Adipocyte (in vitro differentiated cells): Measurements from ENCODE around the gene DLEU7.

Source experiments
- DNase-seq: peaks from one replicate; pipeline ENCODE4 v3.0.0-alpha.2; 2015; ENCODE audit warnings: low read depth
- H3K27me3 ChIP-seq: replicated peaks from 2 replicates; pipeline ENCODE4 v1.7.0; 2013; ENCODE audit warnings: mild to moderate bottlenecking, low read length, moderate library complexity; ENCODE audit not compliant: control insufficient read depth, insufficient read depth
- H3K36me3 ChIP-seq: 2 replicates; pipeline ENCODE4 v1.7.0; 2013; ENCODE audit warnings: low read length, mild to moderate bottlenecking, moderate library complexity; ENCODE audit not compliant: control insufficient read depth, insufficient read depth, severe bottlenecking
- H3K4me1 ChIP-seq: 2 replicates; pipeline ENCODE4 v1.7.0; 2013; ENCODE audit warnings: mild to moderate bottlenecking, low read length, moderate library complexity; ENCODE audit not compliant: control insufficient read depth, insufficient read depth
- H3K4me3 ChIP-seq: 2 replicates; pipeline ENCODE4 v1.7.0; 2013; ENCODE audit warnings: mild to moderate bottlenecking, low read length, moderate library complexity
- H3K9ac ChIP-seq: 2 replicates; pipeline ENCODE4 v1.7.0; 2013; ENCODE audit warnings: mild to moderate bottlenecking, low read length, moderate library complexity
- H3K9me3 ChIP-seq: 2 replicates; pipeline ENCODE4 v1.7.0; 2013; ENCODE audit warnings: mild to moderate bottlenecking, low read length, moderate library complexity; ENCODE audit not compliant: control insufficient read depth

The DLEU7 gene

DNA sequence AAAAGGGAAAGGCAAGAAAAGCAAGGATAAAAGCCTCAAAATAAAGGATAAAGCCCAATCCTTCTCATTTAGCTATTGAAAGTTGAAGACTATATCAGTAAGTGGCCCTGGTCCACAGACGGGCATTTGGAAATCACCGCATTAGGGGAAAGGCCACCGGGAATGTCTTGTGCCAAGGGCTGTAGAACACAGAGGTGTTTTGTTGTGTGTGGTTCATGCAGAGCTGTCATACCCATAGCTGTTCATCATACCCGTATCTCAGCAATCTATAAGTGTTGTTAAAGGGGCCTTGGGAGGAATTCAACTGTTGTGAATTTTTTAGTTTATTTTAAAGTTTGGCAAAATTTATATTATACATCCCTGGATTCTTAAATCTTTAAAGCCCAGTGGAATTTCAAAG lies 33.0 kb downstream of the DLEU7 start:
- Histone ChIP-seq H3K4me1 (peaks cover 3% of the 10 kb centered on the region), H3K9me3 (peaks cover 8% of the 10 kb centered on the region), H3K9ac (no peak overlapping the region), H3K27me3 (no peaks in the 10 kb centered on the region), H3K4me3 (no peak overlapping the region), H3K36me3 (no peaks in the 10 kb centered on the region)
- no peak for DNase-seq

DNA sequence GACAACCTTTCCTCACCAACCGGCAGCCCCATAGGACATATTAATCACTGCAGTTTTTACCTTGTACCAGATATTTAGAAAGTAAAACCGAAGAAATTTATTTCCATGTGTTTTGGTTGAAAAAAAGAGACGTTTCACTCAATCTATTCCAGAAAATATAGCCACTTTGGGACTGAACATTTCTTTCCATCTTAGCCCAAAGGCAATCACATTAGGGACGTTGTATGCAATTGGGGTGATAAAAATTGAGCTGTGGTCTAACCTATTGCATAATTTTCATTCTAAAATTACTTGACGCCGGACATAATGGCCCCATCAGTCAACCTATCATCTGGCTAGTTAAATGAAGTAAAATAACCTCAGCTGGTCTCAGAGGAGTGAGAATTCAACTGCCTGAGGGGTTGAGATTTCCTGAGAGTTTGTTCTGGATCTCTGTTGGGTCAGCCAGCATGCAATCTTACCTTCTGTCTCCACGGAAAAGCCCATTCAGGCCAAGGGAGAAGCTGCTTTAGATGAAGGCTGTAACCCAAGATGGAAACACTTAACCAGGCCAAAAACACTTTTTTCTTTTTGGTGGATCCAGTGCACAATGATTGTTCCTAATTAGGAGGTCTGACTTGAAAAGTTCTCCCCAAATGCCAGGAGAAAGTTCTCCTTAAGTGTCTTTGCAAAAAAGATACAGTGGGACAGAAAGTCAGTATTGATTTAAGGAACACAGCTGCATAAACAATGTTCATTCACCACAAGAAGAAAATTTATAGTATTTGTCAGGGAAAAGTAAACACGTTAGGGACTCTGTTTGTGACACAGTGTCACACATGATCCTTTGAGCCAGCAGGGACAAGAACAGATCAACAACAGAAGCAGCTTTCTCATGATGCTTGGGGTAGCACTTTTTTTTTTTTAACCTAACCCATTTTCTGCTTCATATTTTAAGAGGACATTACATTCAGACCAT lies 34.1 kb downstream of the DLEU7 start:
- peaks cover 3% of the 10 kb centered on the region for H3K4me1 ChIP-seq
- H3K27me3 ChIP-seq: no peaks in the 10 kb centered on the region
- DNase-seq: no peak
- peaks cover 14% of the 10 kb centered on the region for H3K9me3 ChIP-seq
- H3K36me3 ChIP-seq: no peaks in the 10 kb centered on the region
- H3K4me3 ChIP-seq: no peak overlapping the region
- no peak overlapping the region for H3K9ac ChIP-seq

DNA sequence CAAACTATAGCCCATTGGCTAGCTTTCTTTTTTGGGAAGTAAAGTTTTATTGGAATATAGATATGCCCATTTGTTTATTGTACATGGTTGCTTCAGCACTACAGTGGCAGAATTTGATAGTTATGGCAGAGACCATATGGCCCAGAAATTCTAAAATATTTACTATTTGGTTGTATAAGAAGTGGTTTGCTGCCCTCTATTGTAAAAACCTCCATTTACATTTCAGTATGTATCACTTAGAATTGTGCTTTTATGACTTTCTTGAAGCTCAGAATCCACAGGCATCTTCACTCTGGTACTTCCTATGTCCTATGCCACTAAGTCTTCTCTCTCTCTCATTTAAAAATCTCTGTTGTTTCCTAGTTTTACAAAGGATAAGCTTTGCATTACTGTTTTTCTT lies 37.7 kb downstream of the DLEU7 start:
- no peaks in the 10 kb centered on the region for H3K36me3 ChIP-seq
- H3K9me3 ChIP-seq: peaks cover 14% of the 10 kb centered on the region
- peaks cover 4% of the 10 kb centered on the region for H3K4me1 ChIP-seq
- H3K27me3 ChIP-seq: no peaks in the 10 kb centered on the region
- peak; percentile 49 for DNase-seq
- no peak overlapping the region for H3K9ac ChIP-seq
- H3K4me3 ChIP-seq: no peak overlapping the region

DNA sequence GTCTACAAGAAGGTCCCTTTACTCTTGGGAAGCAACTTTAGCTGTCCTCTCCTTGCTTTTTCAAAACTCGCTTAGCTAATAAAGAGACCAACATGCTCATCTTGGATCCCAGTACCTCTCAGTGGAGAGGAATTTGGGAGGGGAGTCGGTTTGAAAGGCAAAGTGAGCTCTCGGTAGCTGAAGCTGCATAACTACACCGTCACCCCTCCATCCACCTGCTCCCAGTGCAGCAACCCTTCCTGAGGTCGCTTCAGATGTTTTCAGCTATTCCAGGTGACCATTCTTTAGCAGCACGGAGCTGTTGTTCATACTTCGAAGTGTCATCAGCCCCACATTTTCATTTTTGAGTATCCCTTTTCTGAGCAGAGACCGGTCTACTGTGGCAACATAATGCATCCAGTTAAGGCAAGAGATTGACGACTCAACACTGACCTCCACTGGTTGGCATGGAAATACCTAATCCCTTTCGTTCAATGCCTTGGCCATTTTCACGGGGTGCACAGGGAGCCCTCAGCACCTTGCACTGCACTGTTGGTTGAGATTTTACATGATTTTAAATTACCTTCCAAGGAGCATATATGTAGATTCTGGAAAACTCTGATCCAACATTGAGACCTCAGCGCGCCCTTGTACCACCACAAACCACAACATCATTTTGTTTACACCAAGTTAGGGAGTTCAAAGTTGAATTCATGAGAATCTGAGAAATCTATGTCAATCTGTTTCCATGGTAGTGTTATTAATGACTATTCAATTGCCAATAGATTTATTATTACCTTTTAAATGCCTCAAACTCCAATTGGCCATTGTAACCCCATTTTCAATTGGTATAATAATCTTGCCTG lies 42.2 kb downstream of the DLEU7 start:
- Histone ChIP-seq H3K9me3 (peaks cover 14% of the 10 kb centered on the region), H3K4me3 (no peak overlapping the region), H3K36me3 (no peaks in the 10 kb centered on the region), H3K27me3 (no peaks in the 10 kb centered on the region), H3K9ac (peak overlapping the region; percentile 18), H3K4me1 (peaks cover 15% of the 10 kb centered on the region)
- DNase-seq: peak; percentile 86

DNA sequence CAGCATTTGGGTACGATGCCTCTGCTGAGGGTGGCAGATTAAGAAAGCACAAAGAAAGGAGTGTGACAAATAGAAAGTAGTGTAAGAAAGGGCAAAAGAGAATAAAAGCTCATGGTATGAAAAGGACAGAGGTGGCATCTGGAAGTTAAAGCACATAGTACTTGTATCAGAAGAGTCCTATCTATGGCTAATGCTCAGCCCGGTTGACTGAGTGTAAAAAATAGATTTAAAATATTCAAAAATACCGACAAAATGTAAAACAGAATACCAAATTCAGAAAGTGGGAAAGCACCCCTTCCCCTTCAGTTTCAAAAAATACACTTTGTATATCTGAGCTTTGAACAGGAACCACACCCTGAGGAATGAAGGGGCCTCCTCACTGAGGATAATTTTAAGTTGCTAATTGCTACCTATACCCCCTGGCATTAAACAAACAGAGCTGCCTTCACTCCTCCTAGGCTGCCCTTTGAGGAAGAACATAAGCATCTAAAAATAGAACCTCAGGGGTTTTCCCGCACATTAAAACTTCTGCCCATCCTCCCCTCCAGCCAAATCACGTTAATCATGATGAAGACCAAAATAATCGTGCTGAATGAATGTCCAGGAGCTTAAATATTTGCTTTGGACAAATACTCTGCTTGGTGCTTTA lies 43.3 kb downstream of the DLEU7 start:
- Histone ChIP-seq H3K9ac (no peak overlapping the region), H3K4me1 (peaks cover 15% of the 10 kb centered on the region), H3K36me3 (no peaks in the 10 kb centered on the region), H3K9me3 (peaks cover 4% of the 10 kb centered on the region), H3K4me3 (no peak overlapping the region), H3K27me3 (no peaks in the 10 kb centered on the region)
- no peak for DNase-seq

DNA sequence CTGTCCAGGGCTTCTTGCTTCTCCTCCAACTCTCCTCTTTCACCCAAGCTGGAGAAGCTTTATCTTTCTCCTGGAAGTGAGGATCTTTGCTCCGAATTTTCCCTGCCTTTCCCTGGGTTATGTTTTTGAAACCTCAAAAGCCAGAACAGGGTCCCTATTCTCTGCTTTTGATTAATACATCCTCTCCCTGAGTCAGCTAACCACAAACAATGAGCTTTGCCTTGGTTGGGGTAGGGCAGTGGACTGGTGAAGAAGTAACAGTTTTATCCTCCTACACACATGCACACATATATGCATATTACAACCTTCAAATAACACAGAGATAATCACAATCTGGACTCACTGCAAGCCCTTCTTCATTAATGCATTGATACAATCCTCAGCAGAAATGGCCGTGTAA lies 44.6 kb downstream of the DLEU7 start:
- no peaks in the 10 kb centered on the region for H3K27me3 ChIP-seq
- H3K4me1 ChIP-seq: peaks cover 15% of the 10 kb centered on the region
- DNase-seq: no peak
- no peak overlapping the region for H3K4me3 ChIP-seq
- no peak overlapping the region for H3K9ac ChIP-seq
- H3K9me3 ChIP-seq: no peaks in the 10 kb centered on the region
- H3K36me3 ChIP-seq: no peaks in the 10 kb centered on the region

DNA sequence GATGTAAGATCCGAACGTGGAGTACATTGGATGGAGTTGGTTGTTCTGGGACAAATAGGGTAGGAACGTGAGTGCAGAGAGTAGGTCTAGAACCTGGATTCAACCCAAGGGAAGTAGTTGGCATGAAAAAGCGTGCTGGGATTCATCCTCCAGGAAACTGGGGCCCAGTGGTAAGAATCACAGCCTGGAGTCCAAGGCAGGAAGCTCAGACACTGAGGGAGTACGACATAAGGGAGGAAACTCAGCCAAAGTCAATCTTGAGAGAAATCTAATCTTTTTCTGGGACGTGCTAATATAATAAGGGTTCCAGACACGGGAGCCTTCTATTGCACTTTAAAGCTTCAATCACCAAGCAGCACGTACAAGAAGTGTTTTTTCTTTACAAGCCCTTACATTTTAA lies 46.4 kb downstream of the DLEU7 start:
- DNase-seq: no peak
- Histone ChIP-seq H3K9me3 (no peaks in the 10 kb centered on the region), H3K27me3 (no peaks in the 10 kb centered on the region), H3K4me1 (peaks cover 15% of the 10 kb centered on the region), H3K9ac (no peak overlapping the region), H3K4me3 (no peak overlapping the region), H3K36me3 (no peaks in the 10 kb centered on the region)

DNA sequence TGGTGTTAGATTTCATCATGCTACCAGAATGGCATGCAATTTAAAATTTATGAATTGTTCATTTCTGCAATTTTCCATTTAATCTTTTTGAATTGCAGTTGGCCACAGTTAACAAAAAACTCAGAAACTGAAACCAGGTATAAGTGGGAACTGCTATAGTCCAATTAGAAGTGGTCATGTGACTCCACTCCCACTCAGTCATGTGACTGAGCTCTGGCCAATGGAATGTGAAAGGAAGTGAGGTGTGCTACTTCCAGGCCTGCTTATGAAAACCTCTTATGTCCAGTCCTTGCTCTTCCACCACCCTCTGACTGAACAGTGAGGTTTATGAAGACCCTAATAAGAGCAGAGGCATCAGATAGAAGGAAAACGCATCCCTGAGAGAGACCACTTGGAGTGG lies 47.0 kb downstream of the DLEU7 start:
- Histone ChIP-seq H3K9ac (no peak overlapping the region), H3K27me3 (no peaks in the 10 kb centered on the region), H3K36me3 (no peaks in the 10 kb centered on the region), H3K9me3 (no peaks in the 10 kb centered on the region), H3K4me1 (peaks cover 15% of the 10 kb centered on the region), H3K4me3 (no peak overlapping the region)
- DNase-seq: no peak

DNA sequence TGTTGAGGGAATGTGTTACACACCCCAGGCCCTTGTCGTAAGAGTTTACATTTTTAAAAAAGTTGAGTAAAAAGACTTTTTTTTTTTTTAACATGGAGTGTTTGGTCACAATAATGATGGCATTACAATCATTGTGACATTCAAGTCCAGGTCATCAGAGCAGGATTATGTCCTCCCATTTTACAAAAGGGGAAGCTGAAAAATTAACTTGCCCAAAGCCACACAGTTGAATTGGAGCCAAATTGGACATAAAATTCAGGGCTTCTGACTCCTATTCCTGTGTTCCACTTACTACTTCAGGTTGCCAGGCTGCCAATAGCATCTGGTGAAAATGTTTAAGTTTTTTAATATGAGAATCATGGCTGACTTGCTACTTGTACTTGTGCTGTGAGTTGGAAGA lies 49.3 kb downstream of the DLEU7 start:
- Histone ChIP-seq H3K27me3 (no peaks in the 10 kb centered on the region), H3K9ac (no peak overlapping the region)
- no peak for DNase-seq

DNA sequence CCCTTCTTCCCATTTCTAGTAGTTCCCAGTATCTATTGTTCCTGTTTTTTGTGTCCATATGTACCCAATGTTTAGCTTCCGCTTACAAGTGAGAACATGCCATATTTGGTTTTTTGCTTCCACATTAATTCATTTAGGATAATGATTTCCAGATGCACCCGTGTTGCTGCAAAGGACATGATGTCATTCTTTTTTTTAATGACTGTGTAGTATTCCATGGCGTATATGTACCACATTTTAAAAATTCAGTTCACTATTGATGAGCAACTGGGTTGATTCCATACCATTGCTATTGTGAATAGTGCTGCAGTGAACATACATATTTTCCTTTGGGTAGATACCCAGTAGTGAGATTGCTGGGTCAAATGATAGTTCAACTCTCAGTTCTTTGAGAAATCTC lies 50.5 kb downstream of the DLEU7 start:
- H3K4me3 ChIP-seq: no peak overlapping the region
- no peaks in the 10 kb centered on the region for H3K27me3 ChIP-seq
- H3K4me1 ChIP-seq: peaks cover 5% of the 10 kb centered on the region
- DNase-seq: no peak
- H3K9ac ChIP-seq: no peak overlapping the region
- no peaks in the 10 kb centered on the region for H3K9me3 ChIP-seq
- H3K36me3 ChIP-seq: no peaks in the 10 kb centered on the region

More for the DNA sequence above, 49.3 kb downstream of the DLEU7 start:
- Histone ChIP-seq H3K9me3 (no peaks in the 10 kb centered on the region), H3K36me3 (no peaks in the 10 kb centered on the region), H3K4me3 (no peak overlapping the region), H3K4me1 (peaks cover 5% of the 10 kb centered on the region)
